Keratinocyte (primary cell): Measurements from ENCODE around the gene CAPZA2. TPM values are rescaled to one million over a fixed set of nuclear protein-coding genes. Genes with fewer than 3 reads are reported as not detected.

ENCODE experiments used
- DNase-seq: peaks from one replicate; pipeline ENCODE4 v3.0.0-alpha.2; 2011; ENCODE audit warnings: low read depth, missing footprints, low spot score
- FAIRE-seq: peaks from 2 replicates; lab custom pipeline; 2011; peaks lifted over from hg19 to GRCh38; lab: Jason Lieb, UNC
- H2AFZ ChIP-seq: 2 replicates; pipeline ENCODE4 v1.6.0; 2012; ENCODE audit warnings: low read length, control low read depth, inconsistent platforms; ENCODE audit not compliant: control insufficient read depth
- H3K27ac ChIP-seq: 2 replicates; pipeline ENCODE4 v1.5.1; 2011; ENCODE audit warnings: low read length; ENCODE audit not compliant: control insufficient read depth, insufficient read depth
- H3K27me3 ChIP-seq: 3 replicates; pipeline ENCODE4 v1.6.0; 2011; ENCODE audit warnings: low read length; ENCODE audit not compliant: control insufficient read depth, insufficient read depth; ENCODE audit errors: extremely low read depth
- H3K36me3 ChIP-seq, 2 experiments: 2 replicates in 1 of 2; 3 replicates in 1 of 2; pipeline ENCODE4 v1.5.1; 2011; ENCODE audit warnings: low read length in 2 of 2, mild to moderate bottlenecking in 1 of 2; ENCODE audit not compliant: control insufficient read depth in 2 of 2, insufficient read depth in 2 of 2; ENCODE audit errors: extremely low read depth in 1 of 2
- H3K4me1 ChIP-seq: 3 replicates; pipeline ENCODE4 v1.5.1; 2011; ENCODE audit warnings: low read length; ENCODE audit not compliant: control insufficient read depth, insufficient read depth; ENCODE audit errors: extremely low read depth
- H3K4me2 ChIP-seq: 3 replicates; pipeline ENCODE4 v1.6.0; 2011; ENCODE audit warnings: low read depth, low read length; ENCODE audit not compliant: control insufficient read depth, insufficient read depth; ENCODE audit errors: extremely low read depth
- H3K4me3 ChIP-seq, 3 experiments: fragments of 200-600 bp in 1 of 3; sonication (generic) in 1 of 3; 2 replicates in 2 of 3; 3 replicates in 1 of 3; pipeline ENCODE4 v1.5.1; 2011 to 2016; ENCODE audit warnings: low read length in 3 of 3, mild to moderate bottlenecking in 3 of 3, control low read depth in 2 of 3, inconsistent platforms in 1 of 3, low read depth in 1 of 3, mixed read lengths in 1 of 3, mixed run types in 1 of 3, moderate library complexity in 1 of 3; ENCODE audit not compliant: control insufficient read depth in 2 of 3, insufficient read depth in 2 of 3; ENCODE audit errors: extremely low read depth in 1 of 3
- H3K79me2 ChIP-seq: 2 replicates; pipeline ENCODE4 v1.6.0; 2012; ENCODE audit warnings: low read length; ENCODE audit not compliant: control insufficient read depth, insufficient read depth
- H3K9ac ChIP-seq: 3 replicates; pipeline ENCODE4 v1.6.0; 2011; ENCODE audit warnings: low read length; ENCODE audit not compliant: control insufficient read depth, insufficient read depth; ENCODE audit errors: extremely low read depth
- H3K9me1 ChIP-seq: 3 replicates; pipeline ENCODE4 v1.6.0; 2011; ENCODE audit warnings: low read length; ENCODE audit not compliant: control insufficient read depth, insufficient read depth; ENCODE audit errors: extremely low read depth
- H3K9me3 ChIP-seq: 2 replicates; pipeline ENCODE4 v1.5.1; 2012; ENCODE audit warnings: low read depth, low read length; ENCODE audit not compliant: control insufficient read depth
- H4K20me1 ChIP-seq: 3 replicates; pipeline ENCODE4 v1.6.0; 2011; ENCODE audit warnings: low read length; ENCODE audit not compliant: control insufficient read depth, insufficient read depth; ENCODE audit errors: extremely low read depth
- CTCF ChIP-seq, 3 experiments: IDR thresholded peaks in 1 of 3; conservative IDR thresholded peaks in 1 of 3; optimal IDR thresholded peaks in 1 of 3; 2 replicates in 2 of 3; 3 replicates in 1 of 3; pipeline versions ENCODE3 to v1.5.1; 2011; ENCODE audit warnings: low read length in 3 of 3, mild to moderate bottlenecking in 3 of 3, moderate library complexity in 2 of 3, control low read depth in 1 of 3, inconsistent platforms in 1 of 3; ENCODE audit not compliant: insufficient read depth in 2 of 3; ENCODE audit errors: extremely low read depth in 1 of 3
- EZH2 ChIP-seq: IDR thresholded peaks from one replicate; pipeline ENCODE4 v1.6.1; 2012; ENCODE audit warnings: inconsistent platforms, mild to moderate bottlenecking, low read length, moderate library complexity
- dilution Hi-C: fragments of 300-500 bp; cut with MboI; formaldehyde crosslinking; loops from one replicate; pipeline ENCODE4 v1.7.0; 2020; ENCODE audit warnings: low sequenced_read_pairs; ENCODE audit not compliant: extremely low pct_ligation_motif_present
- polyA plus RNA-seq, 5 experiments: library from polyadenylated mRNA; depleted of rRNA in 3 of 5; stranded (reverse) in 3 of 5; stranded (forward) in 1 of 5; unstranded in 1 of 5; fragments of >200 nt; gene quantifications; 1 replicate in 1 of 5; 2 replicates in 3 of 5; 3 replicates in 1 of 5; pipeline versions ENCODE4 v1.2.1 to v1.2.3, GENCODE V29; 2011 to 2012; ENCODE audit warnings: missing spikeins in 2 of 5, low read depth in 1 of 5, low replicate concordance in 1 of 5

CAPZA2 gene
- polyA plus RNA-seq, 1 donor (not counting 4 experiments of a cell fraction or from before 2014, with no cell fraction given), result 150 TPM

- H3K4me2 ChIP-seq, result no peak overlapping the region
- no peak overlapping the region for H3K4me3 ChIP-seq
- DNase-seq (no peak), FAIRE-seq (no peak)
- no peaks in the 10 kb centered on the region for H3K9me1 ChIP-seq
- H3K4me1 ChIP-seq, result no peaks in the 10 kb centered on the region
- H2AFZ ChIP-seq, result no peak overlapping the region
- H3K79me2 ChIP-seq, result peaks cover 11% of the 10 kb centered on the region
- no peak for TF ChIP-seq CTCF (optimal IDR thresholded peaks at IDR 0.05 in 1 of 3, IDR thresholded peaks at IDR 0.05 in 1 of 3, conservative IDR thresholded peaks at IDR 0.05 in 1 of 3; ENCODE audit: extremely low read depth in 1 of 3, insufficient read depth in 2 of 3, low read length in 3 of 3)
- no peak for TF ChIP-seq EZH2
- no peak overlapping the region for H3K27ac ChIP-seq
- no peaks in the 10 kb centered on the region for H3K27me3 ChIP-seq
- H3K9ac ChIP-seq, result no peak overlapping the region
- peaks cover 3 to 6% of the 10 kb centered on the region in 2 experiments for H3K36me3 ChIP-seq
- no peaks in the 10 kb centered on the region for H4K20me1 ChIP-seq
- no peaks in the 10 kb centered on the region for H3K9me3 ChIP-seq
- dilution Hi-C loops, result no loop called here
Observed at GRCh38 chr7:116897661-116898060, 35.3 kb downstream of the CAPZA2 start.

- FAIRE-seq (no peak), DNase-seq (no peak)
- H2AFZ ChIP-seq, result no peak overlapping the region
- H4K20me1 ChIP-seq, result no peaks in the 10 kb centered on the region
- H3K79me2 ChIP-seq, result peaks cover 11% of the 10 kb centered on the region
- dilution Hi-C loops, result no loop called here
- no peaks in the 10 kb centered on the region for H3K27me3 ChIP-seq
- H3K9me3 ChIP-seq, result no peaks in the 10 kb centered on the region
- no peaks in the 10 kb centered on the region for H3K4me1 ChIP-seq
- H3K9ac ChIP-seq, result no peak overlapping the region
- no peak for TF ChIP-seq EZH2
- TF ChIP-seq CTCF (optimal IDR thresholded peaks at IDR 0.05 in 1 of 3, IDR thresholded peaks at IDR 0.05 in 1 of 3, conservative IDR thresholded peaks at IDR 0.05 in 1 of 3; ENCODE audit: extremely low read depth in 1 of 3, insufficient read depth in 2 of 3, low read length in 3 of 3), result no peak
- H3K36me3 ChIP-seq, result no peaks in the 10 kb centered on the region
- no peak overlapping the region for H3K4me3 ChIP-seq
- no peaks in the 10 kb centered on the region for H3K9me1 ChIP-seq
- H3K4me2 ChIP-seq, result no peak overlapping the region
- H3K27ac ChIP-seq, result no peak overlapping the region
Observed at GRCh38 chr7:116899308-116899707, 36.9 kb downstream of the CAPZA2 start.
